HS-27A (cell line): ENCODE data around the gene ULBP2.
"Not testable (repeated sequence)": the region's sequence is repeated elsewhere in the genome, so short reads cannot be mapped to it uniquely, and the experiment has no call there.

ENCODE experiments used
- DNase-seq: peaks from one replicate; pipeline ENCODE4 v3.0.0-alpha.2; 2012; ENCODE audit warnings: low read depth, missing footprints

ULBP2 gene

DNA sequence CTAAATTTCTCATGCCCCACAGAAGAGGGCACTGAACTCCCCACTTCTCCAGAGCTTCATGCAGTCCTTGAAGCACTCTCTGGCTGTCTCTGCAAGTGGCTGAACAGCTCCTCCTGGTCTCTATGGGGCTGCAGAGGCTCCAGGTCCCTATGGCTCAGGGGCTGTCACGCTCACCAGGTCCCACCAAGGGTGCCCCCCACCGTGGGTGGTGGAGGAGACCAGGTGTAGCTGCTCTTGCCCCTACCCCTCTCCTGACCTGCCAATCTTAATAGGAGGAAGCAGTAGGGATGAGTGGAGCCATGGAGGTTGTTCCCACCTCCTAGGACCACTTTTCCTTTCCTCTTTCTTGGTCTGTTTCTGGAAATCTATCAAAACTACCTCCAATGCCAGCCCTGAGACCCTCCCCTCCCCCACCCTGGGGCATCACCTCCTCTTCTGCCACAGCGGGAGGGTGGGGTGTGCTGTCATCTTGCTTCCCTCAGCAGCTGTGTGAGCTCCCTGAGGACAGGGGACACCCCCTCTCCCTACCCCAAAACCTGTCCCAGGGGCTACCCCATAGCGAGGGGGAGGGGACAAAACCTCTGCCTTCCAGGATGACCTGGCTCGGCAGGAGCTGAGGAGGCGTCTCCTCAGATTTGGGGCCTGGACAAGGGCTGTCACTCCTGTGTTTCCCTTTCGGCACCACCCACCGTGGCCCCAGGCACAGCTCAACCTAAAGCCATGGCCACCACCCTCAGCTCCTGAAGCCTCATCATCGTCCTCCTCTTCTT lies 31.9 kb upstream of the ULBP2 start:
- no peak for DNase-seq

DNA sequence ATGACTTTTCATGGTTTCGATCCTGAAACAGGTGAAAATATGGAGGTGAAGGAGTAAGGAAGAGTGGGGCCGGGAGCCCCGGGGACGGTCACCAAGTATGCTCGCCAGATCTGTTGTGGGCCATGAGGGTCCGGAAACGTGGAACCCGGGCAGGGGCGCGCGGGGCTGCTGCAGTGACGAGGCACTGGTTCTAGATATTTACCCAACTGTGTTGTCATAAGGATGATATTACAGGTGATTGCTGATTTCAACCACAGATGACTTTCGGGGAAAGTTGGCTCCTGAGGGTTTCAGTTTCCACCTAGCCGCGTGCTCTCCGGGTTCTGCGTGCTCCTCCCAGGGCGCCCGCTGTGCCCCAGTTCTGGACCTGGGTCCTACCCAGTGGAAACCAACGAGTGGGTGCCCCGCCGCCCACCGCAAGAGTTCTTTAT lies 31.1 kb upstream of the ULBP2 start:
- DNase-seq: no peak

DNA sequence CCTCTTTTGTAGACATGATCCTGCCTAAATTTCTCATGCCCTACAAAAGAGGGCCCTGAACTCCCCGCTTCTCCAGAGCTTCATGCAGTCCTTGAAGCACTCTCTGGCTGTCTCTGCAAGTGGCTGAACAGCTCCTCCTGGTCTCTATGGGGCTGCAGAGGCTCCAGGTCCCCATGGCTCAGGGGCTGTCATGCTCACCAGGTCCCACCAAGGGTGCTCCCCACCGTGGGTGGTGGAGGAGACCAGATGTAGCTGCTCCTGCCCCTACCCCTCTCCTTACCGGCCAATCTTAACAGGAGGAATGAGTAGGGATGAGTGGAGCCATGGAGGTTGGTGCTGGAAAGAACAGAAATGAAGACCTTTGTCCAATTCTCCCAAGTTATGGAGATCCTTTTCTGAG lies 29.1 kb upstream of the ULBP2 start:
- DNase-seq: not testable (repeated sequence)

DNA sequence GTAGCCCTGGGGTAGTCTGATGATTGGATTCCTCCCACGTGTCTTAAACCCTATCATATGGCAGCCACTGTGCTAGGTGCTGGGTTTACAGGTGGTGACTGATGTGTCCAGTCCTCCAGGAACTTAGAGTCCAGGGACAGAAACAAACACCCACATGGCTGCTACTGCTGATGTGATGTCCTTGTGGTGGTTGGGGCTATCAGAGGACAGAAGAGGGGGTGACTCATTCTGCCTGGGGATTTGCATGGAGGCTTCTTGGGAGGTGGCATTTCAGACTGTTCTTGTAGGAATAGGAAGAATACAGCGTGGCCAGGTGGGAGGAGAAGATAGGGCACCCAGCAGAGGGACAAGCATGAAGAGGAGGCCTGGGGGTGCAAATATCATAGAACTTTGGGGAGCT lies 28.7 kb upstream of the ULBP2 start:
- DNase-seq: no peak

DNA sequence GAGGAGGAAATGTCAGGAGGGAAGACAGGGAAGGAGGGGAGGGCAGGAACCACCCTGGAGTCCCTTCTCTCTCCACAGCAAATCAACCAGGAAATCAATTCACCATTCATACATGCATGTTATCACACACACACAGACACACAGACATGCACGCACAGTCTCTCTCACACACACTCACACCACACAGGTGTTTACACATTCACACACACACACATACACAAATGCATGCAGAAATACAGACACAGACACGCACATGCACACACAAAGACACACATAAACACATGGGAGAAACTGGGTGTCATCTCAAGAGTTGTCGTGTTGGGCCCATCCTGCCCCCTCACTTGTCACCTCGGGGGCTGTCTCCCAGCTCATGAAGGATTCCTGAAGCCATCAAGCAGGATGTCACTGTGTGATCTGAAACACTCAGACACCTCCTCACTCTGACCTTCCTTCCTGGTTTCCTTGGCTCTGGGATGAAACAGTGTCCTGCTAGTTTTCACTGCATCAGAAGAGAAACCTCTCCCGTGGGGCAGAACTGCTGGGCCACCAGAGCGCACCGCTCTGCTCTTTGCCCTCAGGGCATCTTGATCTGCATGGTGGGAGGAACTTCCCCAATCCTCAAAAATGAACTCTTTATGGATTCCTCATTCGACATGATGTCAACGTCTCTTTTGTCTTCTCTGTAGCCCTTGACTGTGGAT lies 28.1 kb upstream of the ULBP2 start:
- no peak for DNase-seq

DNA sequence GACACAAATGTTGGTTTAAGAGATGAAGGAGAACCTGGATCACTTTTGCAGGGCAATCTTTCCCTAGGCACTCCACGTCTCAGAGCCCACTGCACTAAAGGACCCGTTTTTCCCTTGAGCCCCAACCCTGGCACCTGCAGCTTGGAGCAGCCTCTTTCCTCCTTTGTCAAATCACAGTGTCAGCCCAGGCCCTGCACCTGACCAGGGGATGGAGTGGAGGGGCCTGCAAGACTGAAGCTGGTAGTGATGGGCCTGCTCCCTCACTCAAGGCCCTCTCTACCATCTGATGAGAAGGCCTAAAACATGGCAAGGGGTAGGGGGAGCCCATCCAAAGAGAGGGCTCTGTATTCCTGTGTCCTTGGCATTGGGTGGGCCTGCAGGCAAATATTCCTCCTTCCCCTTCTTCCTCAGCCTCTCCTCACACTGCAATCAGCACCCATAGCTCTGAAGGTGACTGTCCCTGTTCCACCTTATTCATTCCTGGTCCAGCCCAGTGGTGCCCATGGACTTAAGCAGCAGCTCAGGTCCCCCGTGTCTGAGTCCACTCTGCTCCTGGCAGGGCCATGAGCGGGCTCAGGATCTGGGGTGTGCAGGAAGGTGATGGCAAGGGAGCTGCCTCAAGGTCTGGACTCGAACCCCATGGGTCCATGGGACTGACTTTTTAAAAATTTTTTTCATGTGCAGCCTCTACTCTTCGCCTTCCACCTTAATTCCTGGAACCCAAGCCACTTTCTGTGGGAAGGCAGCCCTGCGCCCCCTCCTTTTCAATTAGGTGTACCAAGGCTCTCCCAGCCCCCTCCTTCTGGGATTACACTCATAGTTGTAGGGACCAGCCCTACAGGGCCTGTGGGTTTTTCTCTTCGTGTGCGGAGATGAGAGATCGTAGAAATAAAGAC lies 25.6 kb upstream of the ULBP2 start:
- no peak for DNase-seq

DNA sequence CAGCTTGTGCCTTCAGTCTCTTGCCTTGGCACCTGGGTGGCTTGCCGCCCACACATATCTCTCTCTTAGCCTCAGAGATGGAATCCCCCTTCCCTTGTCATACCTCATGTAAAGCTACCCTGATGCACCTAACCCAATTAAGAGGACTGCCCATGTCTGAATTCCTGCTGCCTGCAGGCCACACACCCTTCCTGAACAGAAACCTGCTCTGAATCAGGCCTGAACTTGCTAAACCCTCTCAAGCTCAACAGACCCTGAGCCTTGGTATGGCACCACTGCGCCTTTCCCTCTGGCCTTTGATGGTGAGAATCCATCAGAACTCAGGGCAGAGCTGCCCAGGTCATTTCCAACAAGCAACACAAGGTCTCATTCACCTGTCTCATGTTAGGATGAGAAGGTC lies 24.1 kb upstream of the ULBP2 start:
- DNase-seq: no peak

DNA sequence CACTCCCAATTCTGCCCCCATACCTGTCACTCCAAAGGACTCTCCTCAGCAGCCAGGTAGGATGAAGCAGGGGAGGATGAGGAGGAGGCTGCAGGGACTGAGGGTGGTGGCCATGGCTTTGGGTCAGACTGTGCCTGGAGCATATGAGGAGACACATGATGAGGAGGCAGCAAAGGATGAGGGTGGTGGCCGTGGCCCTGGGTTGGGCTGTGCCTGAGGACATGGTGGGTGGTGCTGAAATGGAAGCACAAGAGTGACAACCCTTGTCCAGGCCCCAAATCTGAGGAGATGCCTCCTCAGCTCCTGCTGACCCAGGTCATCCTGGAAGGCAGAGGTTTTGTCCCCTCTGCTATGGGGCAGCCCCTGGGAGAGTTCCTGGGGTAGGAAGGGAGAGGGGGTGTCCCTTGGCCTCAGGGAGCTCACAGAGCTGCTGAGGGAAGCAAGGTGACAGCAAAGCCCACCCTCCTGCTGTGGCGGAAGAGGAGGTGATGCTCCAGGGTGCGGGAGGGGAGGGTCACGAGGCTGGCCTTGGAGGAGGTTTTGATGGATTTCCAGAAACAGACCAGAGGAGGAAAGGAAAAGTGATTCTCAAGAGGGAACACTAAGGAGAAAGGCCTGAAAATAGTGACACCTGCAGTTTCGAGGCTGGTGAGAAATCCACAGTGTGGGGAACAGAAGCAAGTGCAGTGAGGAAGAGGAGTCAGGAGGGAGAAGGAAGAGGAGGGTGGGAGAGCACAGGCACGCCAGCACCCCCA lies 23.5 kb upstream of the ULBP2 start:
- DNase-seq: no peak

DNA sequence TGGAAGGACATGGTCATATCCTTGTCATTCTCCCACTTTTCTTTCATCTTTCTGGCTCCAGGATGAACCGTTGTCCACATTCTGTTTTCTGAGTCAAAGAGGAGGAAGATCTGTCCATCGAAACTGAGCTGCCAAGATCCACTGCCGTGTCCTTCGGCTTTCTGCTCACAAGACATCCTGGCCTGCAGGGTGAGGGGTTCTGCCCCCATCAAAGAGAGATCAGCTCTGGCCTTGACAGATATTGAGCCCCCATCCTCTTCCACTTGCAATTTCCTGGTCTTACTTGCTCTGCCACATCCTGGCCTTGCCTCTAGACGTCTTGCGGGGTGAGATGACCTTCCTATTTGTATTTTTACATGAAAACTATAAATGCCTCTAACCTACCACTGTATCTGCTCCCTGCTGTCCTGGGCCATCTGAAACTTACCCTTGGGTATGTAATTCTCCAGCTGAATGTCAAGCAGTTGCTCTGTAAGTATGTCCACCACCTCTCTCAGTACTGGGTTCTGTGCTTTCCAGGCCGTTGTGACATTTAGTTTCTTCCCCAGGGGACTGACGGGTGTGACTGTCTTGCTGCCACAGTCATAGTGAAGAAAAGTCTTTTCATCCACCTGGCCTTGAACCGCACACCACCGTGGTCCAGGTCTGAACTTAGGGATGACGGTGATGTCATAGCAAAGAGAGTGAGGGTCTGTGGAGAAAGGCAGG lies 22.5 kb upstream of the ULBP2 start:
- DNase-seq: not testable (repeated sequence)

DNA sequence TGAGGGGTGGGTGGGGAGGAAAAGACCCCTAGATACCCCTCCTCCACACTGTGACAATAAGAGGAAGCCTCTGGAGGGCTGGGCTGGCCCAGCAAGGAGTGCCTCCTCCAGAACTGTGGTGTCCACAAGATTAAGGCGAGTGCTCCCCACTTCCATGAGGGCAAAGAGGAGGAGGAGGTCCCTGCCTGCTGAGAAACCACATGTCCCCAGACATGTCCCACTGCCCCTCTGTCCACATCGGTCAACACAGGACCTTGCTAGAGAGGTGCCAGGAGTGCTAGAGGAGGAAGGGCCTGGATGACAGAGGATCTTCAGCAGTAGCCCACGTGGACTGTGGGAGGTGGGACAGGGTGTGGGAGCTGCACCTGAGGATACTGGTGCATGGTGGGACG lies 22.0 kb upstream of the ULBP2 start:
- no peak for DNase-seq

DNA sequence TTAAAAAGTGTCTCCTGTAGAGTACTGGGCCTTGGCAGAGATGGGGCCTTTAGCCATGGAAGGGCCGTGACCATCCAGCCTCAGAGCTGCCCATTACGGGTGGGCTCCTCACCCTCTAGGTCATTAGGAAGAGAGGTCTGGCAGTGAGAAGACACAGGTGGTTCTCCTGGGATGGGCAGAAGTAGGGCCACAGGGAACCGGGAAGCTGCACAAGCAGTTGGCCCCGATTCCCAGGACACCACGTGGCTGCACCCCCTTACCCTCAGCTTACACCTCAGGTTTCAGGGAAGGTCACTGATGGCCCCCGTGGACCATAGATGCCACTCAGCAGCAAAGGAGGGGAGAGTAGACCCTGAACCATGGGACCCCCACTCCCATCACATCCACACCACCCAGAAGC lies 20.5 kb upstream of the ULBP2 start:
- DNase-seq: no peak

DNA sequence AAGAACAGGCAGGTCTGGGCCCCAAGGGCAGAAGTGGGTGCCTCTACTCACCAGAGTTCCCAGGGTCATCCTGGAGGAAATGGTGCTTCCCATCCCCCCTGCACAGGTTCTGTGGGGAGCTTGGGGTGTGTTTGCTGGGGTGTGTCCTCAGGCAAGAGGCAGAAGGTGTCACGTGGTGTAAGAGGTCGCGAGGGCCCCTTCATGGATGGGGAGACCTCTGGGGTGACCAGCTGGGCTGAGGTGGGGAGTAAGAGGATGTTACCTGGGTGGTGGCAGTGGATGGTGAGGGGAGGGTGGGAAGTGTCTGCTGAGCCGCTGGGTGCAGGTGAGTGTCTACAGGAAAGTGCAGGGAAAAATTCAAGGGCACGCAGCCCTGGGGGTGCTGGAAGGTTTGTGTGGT lies 19.7 kb upstream of the ULBP2 start:
- DNase-seq: not testable (repeated sequence)

DNA sequence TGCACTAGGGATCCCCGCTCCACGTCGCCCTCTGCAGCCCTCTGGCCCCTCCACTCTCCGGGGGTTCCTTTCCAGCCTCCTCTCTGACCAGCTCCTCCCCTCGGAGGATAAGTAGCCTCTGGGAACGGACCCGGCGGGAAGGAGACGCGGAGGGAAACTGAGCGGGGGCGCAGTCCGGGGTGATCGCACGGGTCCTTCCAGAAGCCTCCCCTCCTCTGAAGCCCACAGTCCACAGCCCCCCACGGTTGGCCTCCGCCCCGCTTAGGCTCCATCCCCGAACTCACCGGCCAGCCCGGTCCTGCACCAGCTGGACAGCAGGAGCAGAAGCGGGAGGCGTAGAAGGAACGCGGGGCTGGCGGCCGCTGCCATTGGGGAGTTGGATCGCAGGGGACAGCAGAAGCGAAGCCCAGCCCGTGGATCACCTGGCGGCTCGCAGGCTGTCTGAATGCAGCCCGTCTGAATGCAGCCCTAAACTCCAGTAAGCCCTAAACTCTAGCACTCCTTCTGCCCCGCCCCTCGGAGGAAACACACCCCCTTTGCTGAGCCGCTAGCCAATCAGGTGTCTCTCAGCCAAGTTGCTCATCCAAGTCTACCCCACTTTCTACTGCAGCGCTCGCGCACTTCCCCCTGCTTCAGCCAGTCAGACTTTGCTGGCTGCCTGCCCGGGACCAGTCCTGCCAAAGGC lies 19.0 kb upstream of the ULBP2 start, which contains the start of gene RAET1G:
Gene RAET1G, minus strand, starts transcription at position 480 of the 685 bp plus-strand sequence. Its CDS starts 111 bp downstream, at position 369.
- peak; percentile 75 for DNase-seq

DNA sequence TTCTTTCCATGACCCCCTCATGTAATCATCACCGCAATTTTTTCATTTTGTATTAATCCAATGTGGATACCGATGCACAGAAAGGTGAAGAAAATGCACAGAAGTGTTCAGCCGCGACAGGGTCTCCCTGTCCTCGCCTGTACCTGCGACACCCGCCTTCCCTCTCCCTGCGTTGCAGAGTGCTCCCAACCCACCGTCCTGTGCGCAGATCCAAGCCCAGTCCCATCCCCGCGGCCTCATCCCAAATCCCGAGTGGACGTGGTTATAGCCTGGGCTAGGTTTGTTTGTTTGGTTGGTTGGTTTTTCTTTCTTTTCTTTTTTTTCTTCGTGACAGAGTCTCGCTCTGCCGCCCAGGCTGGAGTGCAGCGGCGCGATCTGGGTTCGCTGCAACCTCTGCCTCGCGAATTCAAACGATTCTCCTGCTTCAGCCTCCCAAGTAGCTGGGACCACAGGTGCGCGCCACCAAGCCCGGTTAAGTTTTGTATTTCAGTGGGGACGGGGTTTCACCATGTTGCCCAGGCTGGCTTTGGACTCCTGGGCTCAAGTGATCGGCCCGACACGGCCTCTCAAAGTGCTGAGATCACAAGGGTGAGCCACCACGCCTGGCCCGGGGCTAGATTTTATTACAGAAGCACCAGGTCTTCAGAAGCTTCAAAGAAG lies 18.4 kb upstream of the ULBP2 start:
- no peak for DNase-seq

DNA sequence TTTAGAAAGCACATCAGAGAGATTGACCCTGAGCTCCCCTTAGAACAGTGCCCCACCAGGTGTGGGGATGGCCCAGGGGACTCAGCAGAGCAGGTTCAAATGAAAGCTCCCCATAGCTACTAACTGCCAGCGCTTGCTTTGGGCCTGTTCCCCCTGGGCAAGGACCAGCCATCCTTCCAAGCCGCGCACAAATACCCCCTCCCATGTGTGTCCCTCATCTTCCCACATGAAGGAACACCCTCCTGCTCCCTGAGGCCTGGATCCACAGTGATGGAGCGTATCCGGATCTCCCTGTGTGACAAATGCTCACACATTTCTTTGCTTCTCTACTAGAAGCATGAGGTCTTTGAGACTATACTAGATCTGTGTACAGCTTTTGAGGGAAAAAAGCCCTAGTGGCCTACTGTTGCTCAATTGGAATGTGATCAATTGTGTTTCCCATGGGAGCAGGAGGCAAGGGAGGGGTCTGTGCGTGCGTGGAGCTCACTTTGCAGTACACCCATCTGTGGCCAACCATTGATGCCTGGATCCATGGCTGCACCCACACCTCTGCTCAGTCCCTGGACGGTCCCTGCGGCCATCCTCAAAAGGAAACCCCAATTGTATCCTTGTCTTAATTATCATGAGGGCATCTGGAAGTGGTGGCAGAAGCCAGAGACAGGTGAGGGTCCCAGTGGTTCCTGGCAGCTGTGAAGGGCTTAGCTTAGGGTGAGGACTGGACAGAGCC lies 17.4 kb upstream of the ULBP2 start:
- DNase-seq: no peak

DNA sequence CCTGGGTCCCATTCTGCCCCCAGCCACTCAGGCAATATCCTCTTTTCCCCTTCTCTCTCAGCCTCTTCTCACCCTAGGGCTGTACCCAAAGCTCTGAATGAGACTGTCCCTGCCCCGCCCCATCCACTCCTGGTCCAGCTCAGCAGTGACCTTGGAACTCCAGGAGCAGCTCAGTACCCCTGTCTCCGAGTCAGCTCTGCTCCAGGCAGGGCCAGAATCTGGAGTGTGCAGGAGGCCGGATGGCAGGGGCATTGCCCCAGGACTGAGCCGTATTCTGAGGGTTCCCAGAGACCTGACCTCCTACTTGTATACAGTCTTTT lies 16.9 kb upstream of the ULBP2 start:
- no peak for DNase-seq

DNA sequence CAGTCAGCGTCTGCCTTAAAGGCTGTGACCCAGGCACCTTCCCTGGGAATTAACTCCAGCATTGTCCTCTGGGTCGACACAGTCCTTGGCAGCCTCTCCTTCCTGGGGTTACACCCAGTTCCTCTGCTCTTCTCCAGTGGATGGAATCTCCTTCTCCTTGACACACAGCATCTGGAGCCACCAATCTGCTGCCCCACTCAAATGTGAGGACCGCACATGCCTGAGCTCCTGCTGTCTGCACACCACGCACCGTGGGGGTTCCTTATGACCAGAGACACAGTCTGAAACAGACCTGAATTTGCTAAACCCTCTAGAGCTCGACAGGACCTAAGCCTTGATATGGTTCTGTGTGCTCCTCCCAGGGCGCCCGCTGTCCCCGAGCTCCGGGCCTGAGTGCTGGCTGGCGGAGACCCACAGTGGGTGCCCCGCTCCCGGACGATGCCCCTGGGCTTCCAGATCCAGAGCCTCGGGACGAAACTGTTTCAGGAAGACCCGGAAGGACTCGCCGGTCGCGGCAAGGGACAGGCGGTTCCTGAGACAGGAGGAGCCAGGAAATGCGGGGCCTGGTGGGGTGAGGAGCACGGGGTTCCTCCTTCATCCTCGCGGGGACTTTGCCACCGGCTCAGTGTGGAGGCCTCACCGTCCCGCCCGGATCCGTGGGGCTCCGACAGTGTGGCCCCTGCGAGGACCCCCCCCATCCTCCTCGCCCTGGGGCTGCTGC lies 16.4 kb upstream of the ULBP2 start:
- no peak for DNase-seq

DNA sequence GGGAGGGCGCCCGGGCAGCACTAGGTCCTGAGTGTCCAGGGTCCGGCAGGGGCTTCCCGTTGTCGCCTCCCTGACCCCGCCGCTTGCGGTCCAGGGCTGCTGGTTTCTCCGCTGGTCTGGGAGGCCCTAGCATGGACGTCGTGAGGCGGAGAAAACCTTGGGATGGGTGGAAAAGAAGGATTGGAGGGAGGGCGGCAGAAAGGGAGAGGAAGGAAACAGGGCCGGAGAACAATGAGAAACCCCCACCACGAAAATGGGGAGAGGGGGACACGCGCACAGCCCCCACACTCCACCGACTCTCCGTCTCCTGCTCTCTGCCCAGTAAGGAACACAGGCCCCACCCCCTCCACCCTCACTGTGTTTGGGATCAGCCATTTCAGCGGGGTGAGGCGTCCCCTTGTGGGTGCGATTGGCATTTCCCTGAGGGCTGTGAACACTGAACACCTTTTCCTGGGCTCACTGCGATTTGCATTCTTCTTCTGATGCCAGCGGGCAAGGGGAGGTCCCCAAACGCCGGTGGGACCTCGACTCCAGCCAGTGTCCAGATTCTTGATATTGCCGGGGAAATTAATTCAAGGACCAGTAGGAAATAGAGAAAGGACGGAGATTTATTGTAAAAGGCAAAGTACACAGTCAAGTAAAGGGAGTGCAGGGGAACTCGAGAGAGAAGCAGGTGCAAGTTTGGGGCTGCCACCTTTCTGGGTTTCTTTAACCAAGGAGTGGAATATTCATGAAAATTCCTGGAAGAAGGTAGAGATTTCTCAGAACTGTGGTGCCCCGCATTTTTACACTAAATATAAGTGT lies 15.6 kb upstream of the ULBP2 start:
- DNase-seq: peak; percentile 55
